ENCODE data around the gene NOL3.
A peak's percentile ranks its signal among the peaks of the same experiment; 100 is the strongest.

Gene NOL3

GRCh38 chr16:67155295-67156142 is 14.8 kb upstream of the NOL3 start:
- peak; percentile 63 for DNase-seq (ENCODE audit: low read depth)

DNA sequence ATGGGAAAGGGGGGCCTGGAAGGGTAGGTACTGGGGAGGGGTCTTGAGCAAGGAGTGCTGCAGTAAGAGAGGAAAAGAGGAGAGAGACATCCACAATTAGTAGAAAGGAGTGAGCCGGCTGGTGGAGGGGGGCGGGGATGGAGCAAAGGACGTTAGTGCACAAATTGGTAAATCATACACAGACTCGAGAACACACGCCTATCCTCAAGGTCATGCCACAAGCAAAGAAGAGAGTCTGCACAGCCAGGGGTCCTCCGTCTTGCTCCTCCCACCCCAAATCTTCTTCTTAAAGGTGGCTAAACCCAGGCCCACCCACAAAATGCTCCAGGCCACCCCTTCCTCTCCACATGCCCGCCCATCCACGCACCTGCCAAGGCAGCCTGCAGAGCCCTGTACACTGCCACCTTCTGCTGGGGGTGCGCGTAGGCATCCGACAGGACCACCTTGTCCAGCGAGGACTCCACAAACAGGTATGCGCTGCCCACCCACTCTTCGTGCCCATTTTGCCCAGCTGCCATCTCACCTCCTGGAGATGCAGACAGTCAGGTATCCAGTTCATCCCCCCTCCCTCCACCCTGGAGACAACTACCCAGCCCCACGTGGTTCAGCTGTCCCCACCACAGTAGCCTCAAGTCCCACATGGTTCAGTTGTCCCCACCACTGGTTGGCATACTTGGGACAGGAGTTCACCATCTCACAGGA is 14.0 kb upstream of the NOL3 start:
- DNase-seq (ENCODE audit: low read depth) = no peak

- DNase-seq (ENCODE audit: low read depth) = no peak
These were observed 13.1 kb upstream of the NOL3 start for GRCh38 chr16:67157106-67157748.

GRCh38 chr16:67157892-67158635 is 12.3 kb upstream of the NOL3 start:
- no peak for DNase-seq (ENCODE audit: low read depth)

DNA sequence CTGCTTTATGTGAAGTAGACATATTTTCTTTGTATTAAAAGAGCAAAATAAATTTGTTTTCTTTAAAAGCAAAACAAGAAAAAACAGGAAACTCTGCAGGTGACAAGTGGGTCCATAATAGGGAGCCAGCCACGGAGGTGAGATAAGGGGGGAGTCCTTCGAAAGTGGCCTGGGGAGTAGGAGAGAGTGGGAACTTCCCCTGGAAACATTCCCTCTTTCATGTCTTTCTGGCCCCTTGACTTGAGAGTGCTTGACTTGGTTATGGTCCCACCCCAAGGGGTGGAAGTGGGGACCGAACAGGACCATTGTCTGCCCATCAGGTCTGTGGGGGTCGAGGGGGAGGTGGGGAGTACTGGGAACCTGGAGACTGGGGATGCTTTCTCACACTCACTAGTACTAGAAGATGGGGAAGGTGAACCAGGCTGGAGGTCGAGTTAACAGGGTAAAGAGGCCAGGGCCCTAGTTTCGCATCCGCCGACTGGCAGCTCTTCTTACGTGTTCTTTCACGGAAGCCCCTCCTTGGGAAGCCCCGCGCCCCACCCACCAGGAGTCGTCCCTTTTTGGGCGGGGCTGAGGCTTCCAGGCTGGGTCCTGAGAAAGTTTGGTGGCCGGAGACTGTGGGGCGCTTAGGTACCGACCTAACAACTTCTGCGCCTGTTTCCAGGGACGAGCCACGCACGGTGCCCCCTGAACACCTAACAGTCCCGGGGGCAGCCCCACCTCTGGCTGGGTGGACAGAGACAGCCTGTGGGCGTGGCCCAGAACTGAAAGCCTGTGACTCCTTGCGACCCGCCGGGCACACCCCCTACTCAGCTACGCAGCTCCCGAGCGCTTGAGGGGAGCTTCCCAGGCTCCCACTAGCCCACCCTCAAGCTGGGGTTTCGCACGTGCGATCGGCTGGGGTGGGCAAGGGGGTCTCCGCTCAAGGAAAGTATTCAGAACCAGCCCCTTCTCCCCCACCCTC is 11.4 kb upstream of the NOL3 start:
- peak; percentile 64 for DNase-seq (ENCODE audit: low read depth)

DNA sequence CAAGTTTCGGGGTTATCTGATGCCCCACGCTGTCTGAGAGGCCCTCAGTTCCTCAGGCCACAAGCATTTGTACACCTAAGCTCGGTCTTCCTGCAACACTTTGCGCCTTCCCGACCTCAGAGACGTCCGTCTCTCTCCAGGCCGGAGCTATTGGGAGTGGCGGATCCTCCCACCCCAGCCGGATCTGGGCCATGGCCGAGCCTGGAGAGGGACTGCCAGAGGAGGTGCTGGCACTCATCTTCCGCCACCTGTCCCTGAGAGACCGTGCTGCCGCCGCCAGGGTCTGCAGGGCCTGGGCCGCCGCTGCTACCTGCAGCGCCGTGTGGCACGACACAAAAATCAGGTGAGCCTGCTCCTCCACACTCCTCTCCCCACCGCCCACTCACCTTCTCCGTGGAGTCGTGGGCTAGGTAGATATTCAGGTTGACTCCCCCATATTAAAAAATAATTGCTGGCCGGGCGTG is 8.7 kb upstream of the NOL3 start:
- no peak for DNase-seq (ENCODE audit: low read depth)

DNA sequence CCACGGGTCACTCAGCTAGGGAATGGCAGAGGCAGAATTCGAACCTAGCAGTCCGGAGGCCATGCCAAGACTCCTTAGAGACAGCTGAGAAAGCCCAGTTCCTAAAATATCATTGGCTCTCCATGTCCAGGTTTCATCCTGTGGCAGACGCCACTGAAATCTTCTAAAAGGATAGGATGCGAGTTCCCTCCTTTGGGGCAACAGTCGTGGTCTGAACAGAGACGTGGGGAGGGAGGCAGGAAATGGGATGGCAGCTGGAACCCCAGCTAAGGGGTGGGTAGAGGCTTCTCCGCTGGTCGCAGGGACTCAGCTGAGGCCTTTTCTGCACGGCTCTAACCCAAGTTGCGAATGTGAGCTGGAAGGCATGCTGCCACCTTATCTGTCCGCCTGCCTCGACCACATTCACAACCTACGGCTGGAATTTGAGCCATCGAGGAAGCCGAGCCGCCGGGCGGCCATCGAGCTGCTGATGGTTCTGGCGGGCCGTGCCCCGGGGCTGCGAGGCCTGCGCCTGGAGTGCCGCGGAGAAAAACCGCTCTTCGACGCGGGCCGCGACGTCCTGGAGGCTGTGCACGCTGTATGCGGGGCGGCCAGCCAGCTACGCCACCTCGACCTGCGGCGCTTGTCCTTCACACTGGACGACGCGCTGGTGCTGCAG is 7.7 kb upstream of the NOL3 start:
- DNase-seq (ENCODE audit: low read depth) = no peak

DNA sequence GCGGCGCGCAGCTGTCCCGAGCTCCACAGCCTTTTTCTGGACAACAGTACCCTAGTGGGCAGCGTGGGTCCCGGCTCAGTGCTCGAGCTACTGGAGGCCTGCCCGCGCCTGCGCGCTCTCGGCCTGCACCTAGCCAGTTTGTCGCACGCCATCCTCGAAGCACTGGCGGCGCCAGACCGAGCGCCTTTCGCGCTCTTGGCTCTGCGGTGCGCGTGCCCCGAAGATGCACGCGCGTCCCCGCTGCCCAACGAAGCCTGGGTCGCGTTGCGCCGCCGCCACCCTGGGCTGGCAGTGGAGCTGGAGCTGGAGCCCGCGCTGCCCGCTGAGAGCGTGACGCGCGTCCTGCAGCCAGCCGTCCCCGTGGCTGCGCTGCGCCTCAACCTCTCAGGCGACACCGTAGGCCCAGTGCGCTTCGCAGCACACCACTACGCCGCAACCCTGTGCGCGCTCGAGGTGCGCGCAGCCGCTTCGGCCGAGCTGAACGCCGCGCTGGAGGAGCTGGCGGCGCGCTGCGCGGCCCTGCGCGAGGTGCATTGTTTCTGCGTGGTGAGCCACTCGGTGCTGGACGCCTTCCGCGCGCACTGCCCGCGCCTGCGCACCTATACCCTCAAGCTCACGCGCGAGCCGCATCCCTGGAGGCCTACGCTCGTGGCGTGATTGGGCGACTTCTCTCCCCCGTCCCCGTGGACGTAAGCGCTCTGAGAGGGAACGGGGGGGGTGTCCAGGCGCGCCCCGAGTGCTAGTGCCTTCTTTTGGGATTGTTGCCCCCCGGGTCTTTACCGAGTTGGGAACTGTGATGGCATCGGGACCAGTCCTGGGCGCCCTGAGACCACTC is 7.0 kb upstream of the NOL3 start:
- DNase-seq (ENCODE audit: low read depth) = no peak

DNA sequence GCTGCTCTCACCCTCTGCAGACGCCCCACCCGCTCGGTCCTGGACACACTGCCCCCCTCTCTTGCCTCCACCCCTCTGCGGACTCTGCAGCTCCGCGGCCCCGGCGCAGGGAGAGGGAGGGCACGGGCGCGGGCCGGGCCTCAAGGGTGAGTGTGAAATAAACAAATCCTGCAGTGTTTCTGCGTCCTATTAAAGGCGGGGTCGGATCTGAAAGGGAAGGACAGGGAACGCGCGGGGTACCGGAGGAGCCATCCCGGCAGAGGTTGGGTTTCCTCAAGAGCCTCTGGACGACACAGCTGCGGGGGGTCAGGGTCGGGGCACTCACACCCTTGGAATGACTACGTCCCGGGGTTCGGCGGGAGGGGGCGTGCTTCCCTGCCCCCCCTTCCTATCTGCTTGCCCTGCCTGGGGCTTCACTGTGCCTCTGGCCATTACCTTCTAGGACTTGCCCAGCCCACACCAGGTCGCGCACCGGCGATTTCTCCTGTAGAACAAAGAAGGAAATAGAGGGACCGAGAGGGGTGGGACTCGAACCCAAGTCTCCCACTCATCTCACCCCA is 6.3 kb upstream of the NOL3 start:
- DNase-seq (ENCODE audit: low read depth) = no peak

DNA sequence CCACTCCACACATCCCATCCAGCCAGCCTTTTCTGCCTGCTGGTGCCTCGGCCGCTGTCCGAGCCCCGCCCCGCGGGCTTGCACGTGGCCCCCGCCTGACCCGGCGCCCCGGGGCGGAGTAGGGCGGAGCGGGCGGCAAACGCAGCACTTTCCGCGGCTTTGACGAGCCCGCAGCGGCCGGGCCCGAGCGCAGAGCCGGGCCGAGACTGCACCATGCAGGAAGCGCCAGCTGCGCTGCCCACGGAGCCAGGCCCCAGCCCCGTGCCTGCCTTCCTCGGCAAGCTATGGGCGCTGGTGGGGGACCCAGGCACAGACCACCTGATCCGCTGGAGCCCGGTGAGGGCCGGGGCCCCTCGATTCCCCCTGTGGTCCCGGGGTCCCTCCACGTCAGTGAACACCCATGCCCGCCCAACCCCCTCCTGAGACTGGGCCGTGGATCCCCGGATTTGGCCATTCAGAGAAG is 5.7 kb upstream of the NOL3 start, which contains the start of gene HSF4:
Gene HSF4 (plus strand): TSS at position 147 of the 463 bp plus-strand sequence. CDS start 67 bp downstream, at position 214.
- DNase-seq (ENCODE audit: low read depth) = no peak

- no peak for DNase-seq (ENCODE audit: low read depth)
These were observed 4.9 kb upstream of the NOL3 start for GRCh38 chr16:67165121-67166078.

DNA sequence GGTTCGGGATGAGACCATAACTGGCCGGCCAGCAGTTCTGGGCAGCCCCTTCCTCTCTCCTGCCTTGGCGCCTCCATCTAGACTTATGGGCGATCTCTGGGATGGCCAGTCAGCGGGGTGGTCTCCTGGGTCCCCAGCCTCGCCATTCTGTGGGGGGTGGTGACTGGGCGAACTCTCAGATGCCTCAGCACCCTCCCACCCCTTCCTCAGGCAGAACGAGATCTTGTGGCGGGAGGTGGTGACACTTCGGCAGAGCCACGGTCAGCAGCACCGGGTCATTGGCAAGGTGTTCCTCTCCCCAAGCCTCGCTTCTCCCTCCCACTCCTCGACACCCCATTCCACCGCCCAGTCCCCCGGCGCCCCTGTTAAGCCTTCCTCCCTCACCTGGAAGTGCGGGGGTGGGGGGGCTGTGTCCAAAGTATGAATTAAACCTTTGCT is 4.2 kb upstream of the NOL3 start:
- DNase-seq (ENCODE audit: low read depth) = no peak

- DNase-seq (ENCODE audit: low read depth) = no peak
These were observed 3.7 kb upstream of the NOL3 start for GRCh38 chr16:67166598-67167168.

- DNase-seq (ENCODE audit: low read depth) = no peak
These were observed 2.8 kb upstream of the NOL3 start for GRCh38 chr16:67167588-67167987.

DNA sequence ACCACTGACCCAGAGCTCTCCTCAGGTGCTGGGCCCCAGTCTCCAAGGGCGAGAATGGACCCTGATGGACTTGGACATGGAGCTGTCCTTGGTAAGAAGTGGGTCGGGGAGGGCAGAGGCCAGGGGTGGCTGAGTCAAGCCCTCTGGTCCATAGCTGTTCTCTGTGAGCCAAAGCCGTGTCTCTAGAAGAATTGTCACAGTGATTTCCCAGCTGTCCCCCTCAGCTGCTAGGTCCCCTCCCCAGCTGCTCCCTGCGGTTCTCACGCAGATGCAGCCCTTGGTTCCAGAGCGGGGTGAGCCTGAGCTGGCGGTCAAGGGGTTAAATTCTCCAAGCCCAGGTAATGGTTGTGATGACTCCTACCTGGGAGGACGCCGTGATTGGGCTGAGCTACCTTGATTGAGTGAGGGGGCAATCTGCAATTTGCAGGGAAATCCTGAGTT is 1.3 kb upstream of the NOL3 start:
- DNase-seq (ENCODE audit: low read depth) = no peak

- no peak for DNase-seq (ENCODE audit: low read depth)
These were observed 633 bp upstream of the NOL3 start for GRCh38 chr16:67169642-67170167.
